ENCODE results near the gene SLC12A7. TPM values are rescaled to one million over a fixed set of nuclear protein-coding genes. Genes with fewer than 3 reads are reported as not detected.

Gene SLC12A7
- total and polyA plus RNA-seq, 9 of the 15 experiments (the other 6 are each of a cell fraction or from before 2014, with no cell fraction given) = 0.01 to 3.1 (median 0.56) TPM

DNA sequence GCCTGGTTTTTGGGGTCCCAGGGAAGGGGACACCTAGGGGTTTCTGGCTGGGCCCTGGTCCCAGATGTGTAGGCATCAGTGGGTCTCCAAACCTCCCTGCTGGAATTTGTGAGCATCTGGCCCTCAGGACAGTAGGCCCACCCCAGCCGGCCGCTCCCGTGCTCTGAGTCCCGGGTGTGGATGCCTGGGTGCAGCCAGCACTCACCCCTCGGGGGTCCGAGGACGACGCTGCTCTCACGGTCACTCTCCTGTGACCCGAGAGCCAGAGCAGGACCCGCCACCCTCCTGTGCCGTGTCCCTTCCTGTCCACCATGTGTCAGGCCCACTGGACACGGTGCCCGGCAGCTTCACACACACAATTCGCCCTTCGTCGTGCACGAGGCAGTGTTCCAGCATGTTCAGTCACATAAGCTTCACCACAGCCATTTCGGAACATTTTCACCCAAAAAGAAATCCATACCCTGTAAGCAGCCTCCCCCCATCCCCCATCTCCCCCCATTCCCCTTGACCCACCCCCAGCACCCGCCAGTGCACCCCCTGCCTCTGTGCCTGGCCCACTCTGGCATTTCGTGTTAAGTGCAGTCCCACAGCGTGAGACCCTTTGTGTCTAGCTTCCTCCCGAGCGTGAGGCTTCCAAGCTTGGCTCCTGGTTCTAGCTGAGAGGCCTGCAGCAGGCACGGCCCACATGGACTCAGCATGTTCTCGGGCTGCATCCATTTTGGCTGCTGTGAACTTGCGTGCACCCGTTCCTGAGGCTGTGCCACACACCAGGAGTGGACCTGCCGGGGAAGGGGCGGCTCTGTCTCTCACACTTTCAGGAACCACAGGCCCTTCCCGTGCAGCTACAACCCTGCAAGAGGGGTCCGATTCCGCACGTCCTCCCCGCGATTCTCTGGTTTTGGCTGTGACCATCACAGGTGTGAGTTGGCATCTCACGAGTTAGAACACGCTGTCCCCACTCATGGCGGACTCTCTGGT lies 62.7 kb downstream of the SLC12A7 start (continued):
- TF ChIP-seq JUN (IDR thresholded peaks at IDR 0.05; ENCODE audit: borderline replicate concordance, low read depth, low read length) (no peak), JUN (CRISPR knock-in tag; IDR thresholded peaks at IDR 0.05; ENCODE audit: borderline replicate concordance) (no peak), BRF1 (IDR thresholded peaks at IDR 0.05; ENCODE audit: borderline replicate concordance, extremely low read depth, insufficient read length) (no peak), ERF (CRISPR knock-in tag; IDR thresholded peaks at IDR 0.05) (no peak)

DNA sequence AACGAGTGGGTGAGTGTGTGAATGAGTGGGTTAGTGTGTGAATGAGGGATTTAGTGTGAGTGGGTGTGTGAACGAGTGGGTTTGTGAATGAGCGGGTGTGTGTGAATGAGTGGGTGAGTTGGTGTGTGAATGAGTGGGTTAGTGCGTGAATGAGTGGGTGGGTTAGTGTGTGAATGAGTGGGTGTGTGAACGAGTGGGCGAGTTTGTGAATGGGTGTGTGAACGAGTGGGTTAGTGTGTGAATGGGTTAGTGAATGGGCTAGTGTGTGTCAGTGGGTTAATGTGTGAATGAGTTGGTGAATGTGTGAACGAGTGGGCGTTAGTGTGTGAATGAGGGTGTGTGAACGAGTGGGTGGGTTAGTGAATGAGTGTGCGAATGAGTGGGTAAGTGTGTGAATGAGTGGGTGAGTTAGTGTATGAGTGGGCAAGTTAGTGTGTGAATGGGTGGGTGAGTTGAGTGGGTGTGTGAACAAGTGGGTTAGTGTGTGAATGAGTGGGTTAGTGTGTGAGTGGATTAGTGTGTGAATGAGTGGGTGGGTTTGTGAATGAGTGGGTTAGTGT lies 63.6 kb downstream of the SLC12A7 start:
- POLR2A ChIA-PET = no interaction called here
- TF ChIP-seq KDM4B (IDR thresholded peaks at IDR 0.05; ENCODE audit: borderline replicate concordance in 2 of 2, low read depth in 1 of 2) (no peak), KAT7 (CRISPR knock-in tag; IDR thresholded peaks at IDR 0.05; ENCODE audit: borderline replicate concordance) (no peak), SMARCE1 (IDR thresholded peaks at IDR 0.05) (no peak), ELF4 (CRISPR knock-in tag; IDR thresholded peaks at IDR 0.05) (0 out of 2 replicates have a peak, but pooled peaks have one; percentile 21), EGR1 (conservative IDR thresholded peaks at IDR 0.05) (peak; percentile 43), OTX1 (CRISPR knock-in tag; IDR thresholded peaks at IDR 0.05) (0 out of 2 replicates have a peak, but pooled peaks have one; percentile 41), NR4A1 (CRISPR knock-in tag; IDR thresholded peaks at IDR 0.05) (no peak), NR4A1 (tag; IDR thresholded peaks at IDR 0.05) (no peak), ZNF778 (CRISPR knock-in tag; IDR thresholded peaks at IDR 0.05) (no peak), ZFP1 (CRISPR knock-in tag; IDR thresholded peaks at IDR 0.05) (no peak)
- TF ChIP-seq, protein P1, sequence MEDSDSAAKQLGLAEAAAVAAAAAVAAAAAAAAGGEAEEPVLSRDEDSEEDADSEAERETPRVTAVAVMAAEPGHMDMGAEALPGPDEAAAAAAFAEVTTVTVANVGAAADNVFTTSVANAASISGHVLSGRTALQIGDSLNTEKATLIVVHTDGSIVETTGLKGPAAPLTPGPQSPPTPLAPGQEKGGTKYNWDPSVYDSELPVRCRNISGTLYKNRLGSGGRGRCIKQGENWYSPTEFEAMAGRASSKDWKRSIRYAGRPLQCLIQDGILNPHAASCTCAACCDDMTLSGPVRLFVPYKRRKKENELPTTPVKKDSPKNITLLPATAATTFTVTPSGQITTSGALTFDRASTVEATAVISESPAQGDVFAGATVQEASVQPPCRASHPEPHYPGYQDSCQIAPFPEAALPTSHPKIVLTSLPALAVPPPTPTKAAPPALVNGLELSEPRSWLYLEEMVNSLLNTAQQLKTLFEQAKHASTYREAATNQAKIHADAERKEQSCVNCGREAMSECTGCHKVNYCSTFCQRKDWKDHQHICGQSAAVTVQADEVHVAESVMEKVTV (CRISPR knock-in tag; IDR thresholded peaks at IDR 0.05) = no peak
- TF ChIP-seq, protein P2, sequence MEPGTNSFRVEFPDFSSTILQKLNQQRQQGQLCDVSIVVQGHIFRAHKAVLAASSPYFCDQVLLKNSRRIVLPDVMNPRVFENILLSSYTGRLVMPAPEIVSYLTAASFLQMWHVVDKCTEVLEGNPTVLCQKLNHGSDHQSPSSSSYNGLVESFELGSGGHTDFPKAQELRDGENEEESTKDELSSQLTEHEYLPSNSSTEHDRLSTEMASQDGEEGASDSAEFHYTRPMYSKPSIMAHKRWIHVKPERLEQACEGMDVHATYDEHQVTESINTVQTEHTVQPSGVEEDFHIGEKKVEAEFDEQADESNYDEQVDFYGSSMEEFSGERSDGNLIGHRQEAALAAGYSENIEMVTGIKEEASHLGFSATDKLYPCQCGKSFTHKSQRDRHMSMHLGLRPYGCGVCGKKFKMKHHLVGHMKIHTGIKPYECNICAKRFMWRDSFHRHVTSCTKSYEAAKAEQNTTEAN (CRISPR knock-in tag; IDR thresholded peaks at IDR 0.05) = peak; percentile 13; the same call in 1 of the 2 replicates
- TF ChIP-seq, protein P3, sequence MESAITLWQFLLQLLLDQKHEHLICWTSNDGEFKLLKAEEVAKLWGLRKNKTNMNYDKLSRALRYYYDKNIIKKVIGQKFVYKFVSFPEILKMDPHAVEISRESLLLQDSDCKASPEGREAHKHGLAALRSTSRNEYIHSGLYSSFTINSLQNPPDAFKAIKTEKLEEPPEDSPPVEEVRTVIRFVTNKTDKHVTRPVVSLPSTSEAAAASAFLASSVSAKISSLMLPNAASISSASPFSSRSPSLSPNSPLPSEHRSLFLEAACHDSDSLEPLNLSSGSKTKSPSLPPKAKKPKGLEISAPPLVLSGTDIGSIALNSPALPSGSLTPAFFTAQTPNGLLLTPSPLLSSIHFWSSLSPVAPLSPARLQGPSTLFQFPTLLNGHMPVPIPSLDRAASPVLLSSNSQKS (CRISPR knock-in tag; IDR thresholded peaks at IDR 0.05) = no peak
- no peak for ATAC-seq
- no peak overlapping the region for H3K27ac ChIP-seq (ENCODE audit: extremely low read depth, low read depth, low read length)
- H3K4me2 ChIP-seq (ENCODE audit: insufficient read depth, low read length) = no peak overlapping the region
- 9% methylated on average over 11 of the region's 11 CpGs for WGBS (ENCODE audit: insufficient coverage, low coverage, missing lambda C conversion rate)
- peaks cover 0 to 16% of the 10 kb centered on the region in 2 experiments; a peak in 1 of 5 replicates for H3K4me1 ChIP-seq (replicated peaks in 1 of 2; ENCODE audit: control insufficient read depth in 2 of 2, insufficient read depth in 2 of 2, low read length in 2 of 2)
- in situ Hi-C loops (cut with MboI) = no loop called here
- H3K79me2 ChIP-seq (ENCODE audit: control insufficient read depth, insufficient read depth, low read length) = no peaks in the 10 kb centered on the region
- CTCF ChIA-PET (ENCODE audit: low intra/inter-chr PET ratio) = no interaction called here
- intact Hi-C loops (cut with micrococcal nuclease) = no loop called here
- H3K27me3 ChIP-seq (ENCODE audit: control insufficient read depth in 2 of 2, insufficient read depth in 2 of 2, low read length in 2 of 2) = peaks cover 26 to 43% of the 10 kb centered on the region in 2 experiments
- no peaks in the 10 kb centered on the region for H3K36me3 ChIP-seq (ENCODE audit: control insufficient read depth, insufficient read depth, low read length)
- H2AFZ ChIP-seq (ENCODE audit: low read depth, low read length) = no peak overlapping the region
- no peak for DNase-seq (ENCODE audit: extremely low read depth in 1 of 4, low spot score in 3 of 4)
- no peak overlapping the region for H3K9ac ChIP-seq (ENCODE audit: insufficient read depth in 1 of 2, low read depth in 2 of 2, low read length in 2 of 2)
- FAIRE-seq = no peak
- peaks cover 3% of the 10 kb centered on the region for H3K9me3 ChIP-seq (replicated peaks; ENCODE audit: control insufficient read depth, insufficient read depth, low read depth, low read length)
- H3K9me1 ChIP-seq (ENCODE audit: control insufficient read depth, insufficient read depth, low read length) = no peaks in the 10 kb centered on the region
- no peak overlapping the region for H3K4me3 ChIP-seq
- BruUV-seq (replicated peaks) = no TSS peak
- H4K20me1 ChIP-seq (replicated peaks; ENCODE audit: control insufficient read depth, insufficient read depth, low read length) = peaks cover 13% of the 10 kb centered on the region

Data from K562 (cell line).